ENCODE results near the gene ABCC4. TPM values are rescaled to one million over a fixed set of nuclear protein-coding genes. Genes with fewer than 3 reads are reported as not detected.

ABCC4 gene
- total RNA-seq, 1 donor from 2014 or later: 4.9 TPM

DNA sequence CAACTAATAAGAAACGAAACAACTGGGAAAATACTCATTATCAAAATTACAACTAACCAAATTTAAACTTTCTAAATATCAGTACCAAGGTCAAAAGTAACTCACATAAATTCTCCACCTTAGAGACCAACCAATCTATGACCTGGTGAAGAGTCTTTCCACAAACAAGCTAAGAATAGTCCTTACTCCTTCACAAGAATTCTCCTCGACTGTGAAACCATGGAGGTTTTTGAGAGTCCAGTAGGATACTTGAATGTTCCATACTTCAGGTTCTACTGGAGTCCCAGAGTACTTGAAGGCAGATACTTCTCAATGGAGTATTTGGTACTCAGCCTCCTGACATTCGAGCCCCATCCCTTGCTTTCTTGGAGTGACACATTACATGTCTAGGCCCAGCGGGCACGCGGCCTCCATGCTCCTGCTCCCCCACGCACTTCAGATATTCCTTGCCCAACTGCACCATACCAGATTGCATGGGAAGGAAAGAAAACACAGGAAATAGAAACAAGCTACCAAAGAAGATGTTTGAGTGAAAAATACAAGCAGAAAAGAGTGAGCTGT, 63.9 kb downstream of the ABCC4 start:
- TF ChIP-seq, protein P1, sequence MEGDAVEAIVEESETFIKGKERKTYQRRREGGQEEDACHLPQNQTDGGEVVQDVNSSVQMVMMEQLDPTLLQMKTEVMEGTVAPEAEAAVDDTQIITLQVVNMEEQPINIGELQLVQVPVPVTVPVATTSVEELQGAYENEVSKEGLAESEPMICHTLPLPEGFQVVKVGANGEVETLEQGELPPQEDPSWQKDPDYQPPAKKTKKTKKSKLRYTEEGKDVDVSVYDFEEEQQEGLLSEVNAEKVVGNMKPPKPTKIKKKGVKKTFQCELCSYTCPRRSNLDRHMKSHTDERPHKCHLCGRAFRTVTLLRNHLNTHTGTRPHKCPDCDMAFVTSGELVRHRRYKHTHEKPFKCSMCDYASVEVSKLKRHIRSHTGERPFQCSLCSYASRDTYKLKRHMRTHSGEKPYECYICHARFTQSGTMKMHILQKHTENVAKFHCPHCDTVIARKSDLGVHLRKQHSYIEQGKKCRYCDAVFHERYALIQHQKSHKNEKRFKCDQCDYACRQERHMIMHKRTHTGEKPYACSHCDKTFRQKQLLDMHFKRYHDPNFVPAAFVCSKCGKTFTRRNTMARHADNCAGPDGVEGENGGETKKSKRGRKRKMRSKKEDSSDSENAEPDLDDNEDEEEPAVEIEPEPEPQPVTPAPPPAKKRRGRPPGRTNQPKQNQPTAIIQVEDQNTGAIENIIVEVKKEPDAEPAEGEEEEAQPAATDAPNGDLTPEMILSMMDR (IDR thresholded peaks at IDR 0.05; ENCODE audit: borderline replicate concordance): no peak
- intact Hi-C loops (cut with micrococcal nuclease): no loop called here

DNA sequence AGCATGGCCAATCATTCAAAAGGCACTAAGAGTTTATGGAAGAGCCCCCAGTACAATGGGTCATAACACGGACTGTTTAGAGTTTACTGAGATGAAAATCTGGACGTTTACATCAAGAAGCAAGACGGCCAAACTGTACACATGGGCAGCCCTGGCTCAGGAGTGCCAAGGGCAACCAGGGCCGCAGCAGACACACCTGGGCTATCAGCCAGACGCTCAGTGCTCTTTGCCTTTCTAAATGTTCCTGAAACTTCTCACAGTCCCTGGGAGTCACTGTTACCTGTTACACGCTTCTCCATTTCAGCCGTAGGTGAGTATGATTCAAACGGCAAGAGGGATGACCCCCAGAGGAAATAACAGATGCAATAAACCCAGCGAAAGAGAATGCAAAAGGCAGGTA, 64.5 kb downstream of the ABCC4 start:
- intact Hi-C loops (cut with micrococcal nuclease): no loop called here
- no peaks in the 10 kb centered on the region for H3K36me3 ChIP-seq
- no peak for DNase-seq
- H3K9me3 ChIP-seq (replicated peaks): no peaks in the 10 kb centered on the region
- H3K27ac ChIP-seq (replicated peaks): no peak overlapping the region
- no peaks in the 10 kb centered on the region for H3K27me3 ChIP-seq (ENCODE audit: low read depth)
- no peak overlapping the region for H3K4me3 ChIP-seq
- TF ChIP-seq, protein P1 (IDR thresholded peaks at IDR 0.05; ENCODE audit: borderline replicate concordance): no peak
- H3K4me1 ChIP-seq: no peaks in the 10 kb centered on the region

More for the DNA sequence above, 63.9 kb downstream of the ABCC4 start:
- no peak for DNase-seq
- Histone ChIP-seq H3K9me3 (replicated peaks) (no peaks in the 10 kb centered on the region), H3K4me3 (no peak overlapping the region), H3K4me1 (no peaks in the 10 kb centered on the region), H3K36me3 (no peaks in the 10 kb centered on the region), H3K27ac (replicated peaks) (no peak overlapping the region), H3K27me3 (ENCODE audit: low read depth) (no peaks in the 10 kb centered on the region)

DNA sequence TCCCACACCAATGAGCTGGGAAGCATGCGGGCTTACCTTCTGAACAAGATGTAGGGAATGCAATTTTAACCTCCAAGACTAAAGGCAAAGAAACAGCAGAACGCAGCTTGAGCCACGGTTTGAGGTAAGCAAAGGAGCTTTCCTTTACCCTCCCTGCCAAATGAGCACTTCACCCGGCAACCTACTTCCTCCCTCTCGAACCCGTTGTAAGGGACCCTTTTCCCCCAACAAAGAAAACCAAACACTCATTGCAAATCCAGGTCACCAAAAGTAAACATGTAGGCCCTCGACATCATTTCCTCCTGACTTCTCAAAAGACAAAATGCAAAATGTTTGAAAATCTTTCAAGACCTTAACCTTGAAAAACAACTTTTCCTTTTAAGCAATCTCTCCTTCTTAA, 65.3 kb downstream of the ABCC4 start:
- no peaks in the 10 kb centered on the region for H3K27me3 ChIP-seq (ENCODE audit: low read depth)
- no peak overlapping the region for H3K4me3 ChIP-seq
- DNase-seq: no peak
- H3K27ac ChIP-seq (replicated peaks): no peak overlapping the region
- intact Hi-C loops (cut with micrococcal nuclease): no loop called here
- H3K36me3 ChIP-seq: no peaks in the 10 kb centered on the region
- H3K4me1 ChIP-seq: no peaks in the 10 kb centered on the region
- TF ChIP-seq, protein P1 (IDR thresholded peaks at IDR 0.05; ENCODE audit: borderline replicate concordance): no peak
- no peaks in the 10 kb centered on the region for H3K9me3 ChIP-seq (replicated peaks)

DNA sequence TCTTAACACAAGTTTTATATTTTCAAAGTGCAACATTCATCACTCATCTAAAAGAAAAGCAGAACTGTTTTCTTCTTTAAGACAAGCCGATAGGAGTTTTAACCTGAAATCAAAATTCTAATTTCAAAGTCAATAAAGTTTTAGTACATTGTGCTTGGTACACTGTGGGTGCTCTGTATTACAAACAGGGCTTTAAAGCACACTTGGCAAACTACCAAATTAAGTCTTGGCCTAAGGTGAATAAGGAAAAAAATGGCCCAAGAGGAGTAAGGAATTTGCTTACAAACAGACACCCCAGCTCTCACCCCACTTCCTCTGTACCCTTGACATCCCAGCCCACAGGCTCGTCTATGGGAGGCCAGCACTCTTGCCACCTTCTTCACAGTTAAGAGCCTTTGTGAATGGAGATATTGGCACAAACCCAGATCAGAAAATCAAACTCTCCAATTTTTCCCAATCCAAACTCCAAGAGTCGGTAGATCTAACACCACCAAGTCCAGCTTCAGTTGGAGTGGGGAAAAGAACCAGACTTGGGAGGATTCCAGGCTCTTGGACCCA, 66.0 kb downstream of the ABCC4 start:
- Histone ChIP-seq H3K27ac (replicated peaks) (no peak overlapping the region), H3K4me3 (no peak overlapping the region), H3K9me3 (replicated peaks) (no peaks in the 10 kb centered on the region), H3K4me1 (no peaks in the 10 kb centered on the region), H3K36me3 (no peaks in the 10 kb centered on the region), H3K27me3 (ENCODE audit: low read depth) (no peaks in the 10 kb centered on the region)
- DNase-seq: no peak
- intact Hi-C loops (cut with micrococcal nuclease): no loop called here
- TF ChIP-seq, protein P1 (IDR thresholded peaks at IDR 0.05; ENCODE audit: borderline replicate concordance): no peak

DNA sequence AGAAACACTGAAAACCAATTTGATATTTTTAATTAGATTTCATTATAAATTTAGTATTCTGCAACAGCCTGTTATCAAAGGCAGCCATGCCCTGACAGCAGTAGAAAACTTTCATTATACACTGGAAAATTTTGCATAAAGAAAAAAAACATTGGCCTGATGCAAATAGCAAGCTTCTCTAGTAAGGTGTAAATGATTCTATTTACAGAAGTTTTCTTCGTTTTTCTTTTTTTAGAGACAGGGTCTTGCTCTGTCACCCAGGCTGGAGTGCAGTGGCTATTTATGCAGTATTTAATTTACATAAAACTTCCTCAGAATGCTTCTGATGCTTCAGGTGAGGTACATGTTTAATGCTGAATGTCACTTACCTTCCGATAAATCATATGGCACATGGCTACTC, 67.0 kb downstream of the ABCC4 start:
- TF ChIP-seq, protein P1 (IDR thresholded peaks at IDR 0.05; ENCODE audit: borderline replicate concordance): no peak
- Histone ChIP-seq H3K36me3 (no peaks in the 10 kb centered on the region), H3K27ac (replicated peaks) (no peak overlapping the region), H3K9me3 (replicated peaks) (no peaks in the 10 kb centered on the region), H3K4me3 (no peak overlapping the region), H3K4me1 (no peaks in the 10 kb centered on the region), H3K27me3 (ENCODE audit: low read depth) (no peaks in the 10 kb centered on the region)
- no peak for DNase-seq
- intact Hi-C loops (cut with micrococcal nuclease): no loop called here
